Measurements from ENCODE around the gene BASP1.
"Not testable (repeated sequence)": the region's sequence is repeated elsewhere in the genome, so short reads cannot be mapped to it uniquely, and the experiment has no call there.

BASP1 gene

GRCh38 chr5:17305964-17306725 is 88.7 kb downstream of the BASP1 start:
- peaks cover 10% of the 10 kb centered on the region for H3K79me1 ChIP-seq (ENCODE audit: low read length)
- DNase-seq, result peak; percentile 86 to 93
- H3K23ac ChIP-seq (ENCODE audit: low read length), result no peak overlapping the region
- peak overlapping the region; percentile 90 for H4K8ac ChIP-seq (ENCODE audit: low read depth, low read length)
- H2BK12ac ChIP-seq (ENCODE audit: low read length), result peak overlapping the region; percentile 100
- peaks cover 4% of the 10 kb centered on the region for H3K79me2 ChIP-seq (ENCODE audit: control insufficient read depth, insufficient read depth, low read length, poor library complexity)
- peaks cover 11 to 17% of the 10 kb centered on the region in 2 experiments for H3K4me1 ChIP-seq (ENCODE audit: control insufficient read depth in 1 of 2, insufficient read depth in 2 of 2, low read length in 2 of 2)
- H4K12ac ChIP-seq (ENCODE audit: low read depth, low read length), result peak overlapping the region; percentile 65
- no peaks in the 10 kb centered on the region for H3K27me3 ChIP-seq (ENCODE audit: insufficient read depth, low read length)
- no peaks in the 10 kb centered on the region for H3K9me3 ChIP-seq (ENCODE audit: insufficient read depth, low read depth, low read length)
- peak overlapping the region; percentile 93 for H3K14ac ChIP-seq (ENCODE audit: low read length)
- H3K4me2 ChIP-seq (ENCODE audit: low read length), result peak overlapping the region; percentile 38
- no peak overlapping the region for H3K9ac ChIP-seq (ENCODE audit: low read length)
- WGBS (ENCODE audit: extremely low coverage, insufficient coverage, insufficient read length), result no CpG with 5 or more reads among the region's 14 CpGs
- peak overlapping the region; percentile 97 for H2BK120ac ChIP-seq (ENCODE audit: insufficient read depth, low read length, poor library complexity)
- peak overlapping the region; percentile 91 for H3K4ac ChIP-seq (ENCODE audit: low read depth, low read length)
- H3K36me3 ChIP-seq (ENCODE audit: control insufficient read depth in 1 of 2, insufficient read depth in 2 of 2, low read length in 2 of 2), result no peaks in the 10 kb centered on the region
- H4K91ac ChIP-seq (ENCODE audit: low read depth, low read length), result peak overlapping the region; percentile 97
- H3K4me3 ChIP-seq (ENCODE audit: low read depth, low read length), result no peak overlapping the region
- peak overlapping the region; percentile 62 for H3K27ac ChIP-seq (ENCODE audit: low read depth, low read length)
- H3K18ac ChIP-seq (ENCODE audit: low read length), result peak overlapping the region; percentile 97
- peak overlapping the region; percentile 86 for H2AFZ ChIP-seq (ENCODE audit: insufficient read depth, low read length, poor library complexity)
- peak overlapping the region; percentile 99 for H2AK5ac ChIP-seq (ENCODE audit: low read length)
- peak overlapping the region; percentile 93 for H2BK5ac ChIP-seq (ENCODE audit: low read depth, low read length, poor library complexity)

GRCh38 chr5:17306726-17307091 is 89.3 kb downstream of the BASP1 start:
- Histone ChIP-seq H3K23ac (ENCODE audit: low read length) (no peak overlapping the region), H3K79me1 (ENCODE audit: low read length) (peaks cover 10% of the 10 kb centered on the region), H4K91ac (ENCODE audit: low read depth, low read length) (peak overlapping the region; percentile 97), H4K12ac (ENCODE audit: low read depth, low read length) (peak overlapping the region; percentile 65), H3K18ac (ENCODE audit: low read length) (peak overlapping the region; percentile 97), H2BK5ac (ENCODE audit: low read depth, low read length, poor library complexity) (peak overlapping the region; percentile 93), H3K9ac (ENCODE audit: low read length) (no peak overlapping the region), H3K36me3 (ENCODE audit: control insufficient read depth in 1 of 2, insufficient read depth in 2 of 2, low read length in 2 of 2) (no peaks in the 10 kb centered on the region), H4K8ac (ENCODE audit: low read depth, low read length) (peak overlapping the region; percentile 90), H3K27ac (ENCODE audit: low read depth, low read length) (peak overlapping the region; percentile 62), H3K4me3 (ENCODE audit: low read depth, low read length) (no peak overlapping the region), H3K4me1 (ENCODE audit: control insufficient read depth in 1 of 2, insufficient read depth in 2 of 2, low read length in 2 of 2) (peaks cover 11 to 17% of the 10 kb centered on the region in 2 experiments), H3K4me2 (ENCODE audit: low read length) (no peak overlapping the region), H3K14ac (ENCODE audit: low read length) (peak overlapping the region; percentile 93), H3K4ac (ENCODE audit: low read depth, low read length) (peak overlapping the region; percentile 91), H3K9me3 (ENCODE audit: insufficient read depth, low read depth, low read length) (no peaks in the 10 kb centered on the region), H2AK5ac (ENCODE audit: low read length) (peak overlapping the region; percentile 99), H3K27me3 (ENCODE audit: insufficient read depth, low read length) (no peaks in the 10 kb centered on the region), H2AFZ (ENCODE audit: insufficient read depth, low read length, poor library complexity) (peak overlapping the region; percentile 86), H2BK12ac (ENCODE audit: low read length) (peak overlapping the region; percentile 100), H2BK120ac (ENCODE audit: insufficient read depth, low read length, poor library complexity) (peak overlapping the region; percentile 97), H3K79me2 (ENCODE audit: control insufficient read depth, insufficient read depth, low read length, poor library complexity) (peaks cover 4% of the 10 kb centered on the region)
- DNase-seq, result no peak
- WGBS (ENCODE audit: extremely low coverage, insufficient coverage, insufficient read length), result no CpG with 5 or more reads among the region's 14 CpGs

GRCh38 chr5:17307440-17307839 is 90.0 kb downstream of the BASP1 start:
- H3K9ac ChIP-seq (ENCODE audit: low read length); H2BK5ac ChIP-seq (ENCODE audit: low read depth, low read length, poor library complexity); H3K9me3 ChIP-seq (ENCODE audit: insufficient read depth, low read depth, low read length); H3K4me3 ChIP-seq (ENCODE audit: low read depth, low read length); H2BK120ac ChIP-seq (ENCODE audit: insufficient read depth, low read length, poor library complexity); H4K8ac ChIP-seq (ENCODE audit: low read depth, low read length); H4K91ac ChIP-seq (ENCODE audit: low read depth, low read length); H3K36me3 ChIP-seq (ENCODE audit: control insufficient read depth in 1 of 2, insufficient read depth in 2 of 2, low read length in 2 of 2); H4K12ac ChIP-seq (ENCODE audit: low read depth, low read length); H2AK5ac ChIP-seq (ENCODE audit: low read length); H3K79me1 ChIP-seq (ENCODE audit: low read length); H2AFZ ChIP-seq (ENCODE audit: insufficient read depth, low read length, poor library complexity); H3K4me2 ChIP-seq (ENCODE audit: low read length); H3K4ac ChIP-seq (ENCODE audit: low read depth, low read length); DNase-seq; H3K23ac ChIP-seq (ENCODE audit: low read length); H3K27ac ChIP-seq (ENCODE audit: low read depth, low read length); H3K79me2 ChIP-seq (ENCODE audit: control insufficient read depth, insufficient read depth, low read length, poor library complexity); H3K18ac ChIP-seq (ENCODE audit: low read length); H3K27me3 ChIP-seq (ENCODE audit: insufficient read depth, low read length); H2BK12ac ChIP-seq (ENCODE audit: low read length); H3K14ac ChIP-seq (ENCODE audit: low read length): not testable (repeated sequence)
- no CpG with 5 or more reads among the region's 4 CpGs for WGBS (ENCODE audit: extremely low coverage, insufficient coverage, insufficient read length)
- peaks cover 6 to 13% of the 10 kb centered on the region in 2 experiments for H3K4me1 ChIP-seq (ENCODE audit: control insufficient read depth in 1 of 2, insufficient read depth in 2 of 2, low read length in 2 of 2)

- Histone ChIP-seq H2BK12ac (ENCODE audit: low read length) (peak overlapping the region; percentile 40), H4K91ac (ENCODE audit: low read depth, low read length) (no peak overlapping the region), H3K14ac (ENCODE audit: low read length) (no peak overlapping the region), H3K27me3 (ENCODE audit: insufficient read depth, low read length) (no peaks in the 10 kb centered on the region), H3K9ac (ENCODE audit: low read length) (no peak overlapping the region), H2BK5ac (ENCODE audit: low read depth, low read length, poor library complexity) (no peak overlapping the region), H3K23ac (ENCODE audit: low read length) (no peak overlapping the region), H3K4ac (ENCODE audit: low read depth, low read length) (no peak overlapping the region), H2BK120ac (ENCODE audit: insufficient read depth, low read length, poor library complexity) (peak overlapping the region; percentile 22), H3K9me3 (ENCODE audit: insufficient read depth, low read depth, low read length) (no peaks in the 10 kb centered on the region), H3K18ac (ENCODE audit: low read length) (no peak overlapping the region), H3K4me1 (ENCODE audit: control insufficient read depth in 1 of 2, insufficient read depth in 2 of 2, low read length in 2 of 2) (peaks cover 6 to 13% of the 10 kb centered on the region in 2 experiments), H3K36me3 (ENCODE audit: control insufficient read depth in 1 of 2, insufficient read depth in 2 of 2, low read length in 2 of 2) (no peaks in the 10 kb centered on the region), H4K12ac (ENCODE audit: low read depth, low read length) (no peak overlapping the region), H4K8ac (ENCODE audit: low read depth, low read length) (no peak overlapping the region), H3K79me2 (ENCODE audit: control insufficient read depth, insufficient read depth, low read length, poor library complexity) (peaks cover 4% of the 10 kb centered on the region), H3K4me2 (ENCODE audit: low read length) (no peak overlapping the region), H3K79me1 (ENCODE audit: low read length) (peaks cover 10% of the 10 kb centered on the region), H3K4me3 (ENCODE audit: low read depth, low read length) (no peak overlapping the region), H2AFZ (ENCODE audit: insufficient read depth, low read length, poor library complexity) (no peak overlapping the region), H3K27ac (ENCODE audit: low read depth, low read length) (no peak overlapping the region), H2AK5ac (ENCODE audit: low read length) (no peak overlapping the region)
- no CpG with 5 or more reads among the region's 9 CpGs for WGBS (ENCODE audit: extremely low coverage, insufficient coverage, insufficient read length)
- peak in 1 of 2 donors; percentile 20 for DNase-seq
These were observed 91.1 kb downstream of the BASP1 start for GRCh38 chr5:17308326-17309065.
